Large intestine (tissue), 3 donors: ENCODE measurements around the gene BAZ1B. TPM values are rescaled to one million over a fixed set of nuclear protein-coding genes. Genes with fewer than 3 reads are reported as not detected.
"Not testable (repeated sequence)": the region's sequence is repeated elsewhere in the genome, so short reads cannot be mapped to it uniquely, and the experiment has no call there.

Source experiments
- DNase-seq, 2 donors: peaks; one replicate each; pipeline versions ENCODE4 v3.0.0 to v3.0.0-alpha.2; 2013
- H3K27ac ChIP-seq: one replicate; pipeline ENCODE4 v1.5.1; 2013; ENCODE audit warnings: low read length
- H3K27me3 ChIP-seq: 2 replicates; pipeline ENCODE4 v1.6.1; 2013; ENCODE audit warnings: low read length; ENCODE audit not compliant: control insufficient read depth, insufficient read depth
- H3K36me3 ChIP-seq: 2 replicates; pipeline ENCODE4 v1.6.1; 2013; ENCODE audit warnings: low read length; ENCODE audit not compliant: control insufficient read depth, insufficient read depth
- H3K4me1 ChIP-seq: one replicate; pipeline ENCODE4 v1.6.1; 2013; ENCODE audit warnings: low read length; ENCODE audit not compliant: control insufficient read depth, insufficient read depth
- H3K4me3 ChIP-seq: one replicate; pipeline ENCODE4 v1.5.1; 2013; ENCODE audit warnings: low read length
- H3K9me3 ChIP-seq: one replicate; pipeline ENCODE4 v1.6.1; 2013; ENCODE audit warnings: mild to moderate bottlenecking, low read depth, low read length, moderate library complexity; ENCODE audit not compliant: control insufficient read depth
- WGBS: methylation state at CpG from one replicate; pipeline ENCODE4 v1.1.5; 2013; ENCODE audit warnings: low lambda C conversion rate; ENCODE audit not compliant: insufficient coverage; 5-methylcytosine and 5-hydroxymethylcytosine counted together
- polyA plus RNA-seq: library from polyadenylated mRNA; unstranded; fragments of 120-200 nt; gene quantifications from one replicate; pipeline ENCODE4 v1.2.1, GENCODE V29; 2013

Gene BAZ1B
- polyA plus RNA-seq, 1 donor, result 37.3 TPM

- no CpG with 5 or more reads among the region's 8 CpGs for whole genome bisulfite sequencing
- no peak for DNase-seq
- H3K36me3 ChIP-seq, result no peaks in the 10 kb centered on the region
- H3K9me3 ChIP-seq, result no peaks in the 10 kb centered on the region
- H3K27me3 ChIP-seq, result peaks cover 5% of the 10 kb centered on the region
- no peak overlapping the region for H3K27ac ChIP-seq
- H3K4me3 ChIP-seq, result no peak overlapping the region
- H3K4me1 ChIP-seq, result peaks cover 4% of the 10 kb centered on the region
These were observed 93.9 kb downstream of the BAZ1B start for GRCh38 chr7:73427902-73428787.

DNA sequence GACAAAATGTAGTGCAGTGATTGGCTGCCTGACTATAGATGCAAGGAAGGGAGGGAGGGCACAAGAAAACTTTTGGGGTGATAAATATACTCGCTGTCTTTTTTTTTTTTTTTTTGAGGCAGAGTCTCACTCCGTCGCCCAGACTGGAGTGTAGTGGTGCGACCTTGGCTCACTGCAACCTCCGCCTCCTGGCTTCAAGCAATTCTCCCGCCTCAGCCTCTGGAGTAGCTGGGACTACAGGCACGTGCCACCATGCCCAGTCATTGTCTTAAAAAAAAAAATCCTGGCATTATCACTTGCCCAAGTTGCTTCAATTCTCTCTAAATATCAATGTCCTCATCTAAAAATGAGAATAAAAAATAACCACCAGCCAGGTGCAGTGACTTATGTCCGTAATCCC, 96.1 kb downstream of the BAZ1B start:
- no CpG with 5 or more reads among the region's 8 CpGs for WGBS
- Histone ChIP-seq H3K27me3 (no peaks in the 10 kb centered on the region), H3K4me1 (peaks cover 4% of the 10 kb centered on the region), H3K4me3 (no peak overlapping the region), H3K36me3 (no peaks in the 10 kb centered on the region), H3K27ac (no peak overlapping the region), H3K9me3 (no peaks in the 10 kb centered on the region)
- no peak for DNase-seq

- Histone ChIP-seq H3K4me1 (peaks cover 4% of the 10 kb centered on the region), H3K36me3 (no peaks in the 10 kb centered on the region), H3K27me3 (no peaks in the 10 kb centered on the region), H3K4me3 (no peak overlapping the region), H3K27ac (no peak overlapping the region), H3K9me3 (no peaks in the 10 kb centered on the region)
- 100% methylated on average over 2 of the region's 9 CpGs for WGBS
- no peak for DNase-seq
These were observed 96.6 kb downstream of the BAZ1B start for GRCh38 chr7:73425356-73425983.

GRCh38 chr7:73424489-73424885, 97.6 kb downstream of the BAZ1B start:
- Histone ChIP-seq H3K27me3 (no peaks in the 10 kb centered on the region), H3K9me3 (no peaks in the 10 kb centered on the region), H3K36me3 (no peaks in the 10 kb centered on the region), H3K4me1 (peaks cover 4% of the 10 kb centered on the region), H3K27ac (no peak overlapping the region), H3K4me3 (peak overlapping the region; percentile 27)
- no CpG with 5 or more reads among the region's 11 CpGs for WGBS
- no peak for DNase-seq

DNA sequence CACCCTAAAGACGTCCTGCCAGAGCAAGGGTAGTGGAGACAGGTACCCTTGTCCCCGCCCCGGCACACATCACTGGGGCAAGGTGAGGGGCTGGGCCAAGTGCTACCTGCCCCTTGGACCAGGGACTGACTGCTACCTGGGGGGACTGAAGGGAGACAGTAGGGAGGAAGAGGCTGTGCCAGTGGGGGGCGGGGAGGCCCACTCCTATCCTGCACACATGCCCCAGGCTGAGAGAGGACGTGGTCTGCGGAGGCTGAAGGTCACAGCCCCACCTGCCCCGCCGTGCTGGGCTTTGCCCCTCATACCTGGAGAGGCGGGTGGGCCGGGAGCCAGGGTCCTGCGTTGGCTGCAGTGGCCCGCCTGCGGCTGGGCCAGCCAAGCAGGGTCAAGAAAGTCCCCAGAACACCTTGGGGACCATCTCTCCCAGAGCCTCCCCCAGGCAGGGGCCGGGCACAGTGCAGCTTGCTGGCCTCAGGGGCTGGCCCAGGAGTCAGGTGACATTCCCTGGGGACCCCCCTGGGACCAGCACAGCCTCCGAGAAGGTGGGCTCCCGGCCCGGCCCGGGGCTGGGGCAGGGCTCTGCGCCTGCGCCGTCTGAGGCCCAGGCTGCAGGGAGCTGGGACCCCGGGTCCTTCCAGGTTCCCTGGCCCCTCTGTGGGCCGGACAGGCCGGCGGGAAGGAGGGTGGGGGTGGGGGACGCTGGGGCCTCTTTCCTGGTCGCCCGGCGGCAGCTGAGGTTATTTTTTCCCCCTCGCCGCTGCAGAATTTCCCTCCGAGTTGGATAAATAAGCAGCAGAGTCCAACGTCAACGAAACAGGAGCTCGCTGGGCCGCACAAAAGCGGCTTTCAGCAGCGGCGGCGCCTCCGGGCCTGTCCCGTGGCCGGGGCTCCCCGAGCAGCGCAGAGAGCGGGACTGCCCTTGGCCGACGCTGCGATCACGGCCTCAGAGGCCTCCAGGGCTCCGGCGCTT, 98.3 kb downstream of the BAZ1B start:
- Histone ChIP-seq H3K9me3 (no peaks in the 10 kb centered on the region), H3K36me3 (no peaks in the 10 kb centered on the region), H3K4me3 (peak overlapping the region; percentile 27), H3K27me3 (no peaks in the 10 kb centered on the region), H3K4me1 (peaks cover 4% of the 10 kb centered on the region), H3K27ac (no peak overlapping the region)
- no CpG with 5 or more reads among the region's 52 CpGs for WGBS
- DNase-seq, result peak in 1 of 2 donors; percentile 50

DNA sequence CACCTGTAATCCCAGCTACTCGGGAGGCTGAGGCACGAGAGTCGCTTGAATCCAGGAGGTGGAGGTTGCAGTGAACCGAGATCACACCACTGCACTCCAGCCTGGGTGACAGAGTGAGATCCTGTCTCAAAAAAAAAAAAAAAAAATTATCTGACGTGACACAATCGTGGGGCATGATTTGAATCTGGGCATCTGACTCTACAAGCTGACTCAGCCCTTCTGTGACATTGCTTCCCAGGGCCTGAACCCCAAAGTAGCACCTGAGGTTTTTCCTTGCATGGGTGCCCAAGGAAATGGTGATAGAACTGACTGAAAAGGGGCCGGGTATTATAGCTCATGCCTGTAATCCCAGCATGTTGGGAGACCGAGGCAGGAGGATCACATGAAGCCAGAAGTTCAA, 101.5 kb downstream of the BAZ1B start:
- not testable (repeated sequence) for H3K9me3 ChIP-seq, H3K4me3 ChIP-seq, DNase-seq, H3K27me3 ChIP-seq, H3K27ac ChIP-seq, H3K4me1 ChIP-seq, H3K36me3 ChIP-seq
- no CpG with 5 or more reads among the region's 8 CpGs for whole genome bisulfite sequencing

GRCh38 chr7:73420016-73420415, 102.1 kb downstream of the BAZ1B start:
- not testable (repeated sequence) for H3K9me3 ChIP-seq, H3K27me3 ChIP-seq, H3K36me3 ChIP-seq, H3K4me3 ChIP-seq, H3K27ac ChIP-seq, H3K4me1 ChIP-seq
- 0% methylated on average over 1 of the region's 8 CpGs for WGBS
- peak in 1 of 2 donors; percentile 59 for DNase-seq

- DNase-seq, result no peak
- no peak overlapping the region for H3K4me3 ChIP-seq
- H3K4me1 ChIP-seq, result no peaks in the 10 kb centered on the region
- no peak overlapping the region for H3K27ac ChIP-seq
- 64% methylated on average over 2 of the region's 8 CpGs for WGBS
- no peaks in the 10 kb centered on the region for H3K9me3 ChIP-seq
- H3K36me3 ChIP-seq, result no peaks in the 10 kb centered on the region
- no peaks in the 10 kb centered on the region for H3K27me3 ChIP-seq
These were observed 103.9 kb downstream of the BAZ1B start for GRCh38 chr7:73418113-73418703.

DNA sequence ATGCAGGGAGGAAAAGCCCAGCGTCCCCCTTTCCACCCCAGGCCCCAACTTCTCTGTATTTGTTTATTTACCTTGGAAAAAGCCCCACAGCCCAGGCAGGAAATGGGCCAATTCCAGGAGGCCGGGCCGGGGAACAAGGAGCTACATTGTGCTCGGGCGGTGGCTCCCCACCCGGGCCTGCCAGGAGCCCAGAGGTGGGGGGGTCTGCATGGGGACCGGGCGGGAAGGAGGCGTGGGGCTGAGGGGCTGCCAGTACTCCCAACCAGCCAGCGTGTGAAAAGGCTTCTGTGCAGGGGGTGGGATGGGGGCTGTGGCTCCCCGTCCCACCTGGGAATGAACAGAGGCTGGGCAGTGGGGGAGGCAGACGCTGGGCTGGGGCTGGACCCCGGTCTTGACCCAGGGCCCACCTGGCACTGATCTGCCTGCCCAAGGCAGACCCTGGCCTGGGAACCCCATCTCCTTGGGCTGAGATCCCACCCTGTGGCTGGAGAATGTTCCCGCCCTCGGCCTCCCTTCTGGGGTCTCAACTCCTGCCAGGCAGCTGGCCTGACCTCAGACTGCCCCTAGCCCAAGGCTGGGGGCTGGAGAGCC, 111.5 kb downstream of the BAZ1B start:
- H3K4me3 ChIP-seq, H3K4me1 ChIP-seq, H3K27me3 ChIP-seq, H3K9me3 ChIP-seq, H3K36me3 ChIP-seq, H3K27ac ChIP-seq: not testable (repeated sequence)
- WGBS, result no CpG with 5 or more reads among the region's 15 CpGs
- DNase-seq, result peak in 1 of 2 donors; percentile 54
